Stimulated activated memory B cell treated with anti-CD40 and anti-IgM and Interleukin-4, amounts not matched to agents 10 μg/mL and 1 μg/mL and 100 μg/mL, for 72 hours (primary cell): ENCODE data around the gene GRIP1.

Experiments used
- ATAC-seq: fragments of 150-1000 bp; cut with Tn5 transposase; 2 replicates; pipeline ENCODE4 v1.10.0; 2021
- H3K27ac Mint-ChIP-seq: one replicate; pipeline ENCODE4 v1.8.0; 2022; ENCODE audit warnings: mild to moderate bottlenecking, mixed read lengths
- H3K27me3 Mint-ChIP-seq: one replicate; pipeline ENCODE4 v1.8.0; 2022; ENCODE audit warnings: mixed read lengths
- H3K36me3 Mint-ChIP-seq: one replicate; pipeline ENCODE4 v1.8.0; 2022; ENCODE audit warnings: mixed read lengths
- H3K4me1 Mint-ChIP-seq: one replicate; pipeline ENCODE4 v1.8.0; 2022; ENCODE audit warnings: mixed read lengths
- H3K4me3 Mint-ChIP-seq: one replicate; pipeline ENCODE4 v1.8.0; 2022; ENCODE audit warnings: mild to moderate bottlenecking, moderate library complexity, mixed read lengths
- H3K9me3 Mint-ChIP-seq: one replicate; pipeline ENCODE4 v1.8.0; 2022; ENCODE audit warnings: mixed read lengths

The GRIP1 gene

GRCh38 chr12:66409195-66409871 is 269.5 kb downstream of the GRIP1 start:
- no peaks in the 10 kb centered on the region for H3K36me3 Mint-ChIP-seq
- no peaks in the 10 kb centered on the region for H3K4me1 Mint-ChIP-seq
- H3K27ac Mint-ChIP-seq, result no peak overlapping the region
- H3K4me3 Mint-ChIP-seq, result no peak overlapping the region
- peaks cover 4% of the 10 kb centered on the region for H3K9me3 Mint-ChIP-seq
- ATAC-seq, result no peak
- peaks cover 30% of the 10 kb centered on the region for H3K27me3 Mint-ChIP-seq

GRCh38 chr12:66405395-66405794 is 273.5 kb downstream of the GRIP1 start:
- no peak for ATAC-seq
- H3K27me3 Mint-ChIP-seq, result peaks cover 9% of the 10 kb centered on the region
- H3K9me3 Mint-ChIP-seq, result no peaks in the 10 kb centered on the region
- H3K36me3 Mint-ChIP-seq, result no peaks in the 10 kb centered on the region
- H3K4me1 Mint-ChIP-seq, result no peaks in the 10 kb centered on the region
- H3K27ac Mint-ChIP-seq, result no peak overlapping the region
- no peak overlapping the region for H3K4me3 Mint-ChIP-seq

GRCh38 chr12:66403746-66404145 is 275.1 kb downstream of the GRIP1 start:
- Mint-ChIP-seq H3K27me3 (no peaks in the 10 kb centered on the region), H3K4me3 (no peak overlapping the region), H3K27ac (no peak overlapping the region), H3K9me3 (no peaks in the 10 kb centered on the region), H3K4me1 (no peaks in the 10 kb centered on the region), H3K36me3 (no peaks in the 10 kb centered on the region)
- ATAC-seq, result no peak

GRCh38 chr12:66399911-66400306 is 279.0 kb downstream of the GRIP1 start:
- no peaks in the 10 kb centered on the region for H3K9me3 Mint-ChIP-seq
- ATAC-seq, result no peak
- no peak overlapping the region for H3K4me3 Mint-ChIP-seq
- peaks cover 8% of the 10 kb centered on the region for H3K27me3 Mint-ChIP-seq
- no peak overlapping the region for H3K27ac Mint-ChIP-seq
- no peaks in the 10 kb centered on the region for H3K4me1 Mint-ChIP-seq
- H3K36me3 Mint-ChIP-seq, result no peaks in the 10 kb centered on the region

GRCh38 chr12:66398931-66399910 is 279.7 kb downstream of the GRIP1 start:
- ATAC-seq, result no peak
- Mint-ChIP-seq H3K27me3 (peaks cover 8% of the 10 kb centered on the region), H3K4me3 (no peak overlapping the region), H3K27ac (no peak overlapping the region), H3K36me3 (no peaks in the 10 kb centered on the region), H3K9me3 (no peaks in the 10 kb centered on the region), H3K4me1 (no peaks in the 10 kb centered on the region)

- H3K4me3 Mint-ChIP-seq, result no peak overlapping the region
- no peak for ATAC-seq
- H3K27me3 Mint-ChIP-seq, result peaks cover 8% of the 10 kb centered on the region
- H3K4me1 Mint-ChIP-seq, result no peaks in the 10 kb centered on the region
- H3K9me3 Mint-ChIP-seq, result no peaks in the 10 kb centered on the region
- H3K27ac Mint-ChIP-seq, result no peak overlapping the region
- no peaks in the 10 kb centered on the region for H3K36me3 Mint-ChIP-seq
Observed at GRCh38 chr12:66397574-66398290, 281.1 kb downstream of the GRIP1 start.

- Mint-ChIP-seq H3K27ac (no peak overlapping the region), H3K4me3 (no peak overlapping the region), H3K4me1 (no peaks in the 10 kb centered on the region), H3K9me3 (no peaks in the 10 kb centered on the region), H3K27me3 (peaks cover 8% of the 10 kb centered on the region), H3K36me3 (no peaks in the 10 kb centered on the region)
- ATAC-seq, result no peak
Observed at GRCh38 chr12:66393890-66394289, 285.0 kb downstream of the GRIP1 start.

GRCh38 chr12:66392266-66392915 is 286.5 kb downstream of the GRIP1 start:
- H3K36me3 Mint-ChIP-seq, result no peaks in the 10 kb centered on the region
- ATAC-seq, result no peak
- peaks cover 8% of the 10 kb centered on the region for H3K27me3 Mint-ChIP-seq
- H3K4me1 Mint-ChIP-seq, result no peaks in the 10 kb centered on the region
- no peak overlapping the region for H3K4me3 Mint-ChIP-seq
- H3K27ac Mint-ChIP-seq, result no peak overlapping the region
- H3K9me3 Mint-ChIP-seq, result no peaks in the 10 kb centered on the region

GRCh38 chr12:66388517-66388916 is 290.4 kb downstream of the GRIP1 start:
- Mint-ChIP-seq H3K4me1 (no peaks in the 10 kb centered on the region), H3K9me3 (no peaks in the 10 kb centered on the region), H3K4me3 (no peak overlapping the region), H3K36me3 (no peaks in the 10 kb centered on the region), H3K27ac (no peak overlapping the region), H3K27me3 (no peaks in the 10 kb centered on the region)
- ATAC-seq, result peak; percentile 37

GRCh38 chr12:66387117-66387516 is 291.8 kb downstream of the GRIP1 start:
- Mint-ChIP-seq H3K4me1 (no peaks in the 10 kb centered on the region), H3K27ac (no peak overlapping the region), H3K9me3 (no peaks in the 10 kb centered on the region), H3K36me3 (no peaks in the 10 kb centered on the region), H3K4me3 (no peak overlapping the region), H3K27me3 (no peaks in the 10 kb centered on the region)
- no peak for ATAC-seq

GRCh38 chr12:66380769-66381535 is 297.9 kb downstream of the GRIP1 start:
- no peaks in the 10 kb centered on the region for H3K36me3 Mint-ChIP-seq
- no peak overlapping the region for H3K27ac Mint-ChIP-seq

GRCh38 chr12:66379616-66380015 is 299.3 kb downstream of the GRIP1 start:
- H3K36me3 Mint-ChIP-seq, result no peaks in the 10 kb centered on the region
- ATAC-seq, result no peak
- no peak overlapping the region for H3K27ac Mint-ChIP-seq
- no peak overlapping the region for H3K4me3 Mint-ChIP-seq
- H3K27me3 Mint-ChIP-seq, result no peaks in the 10 kb centered on the region
- no peaks in the 10 kb centered on the region for H3K9me3 Mint-ChIP-seq
- peaks cover 6% of the 10 kb centered on the region for H3K4me1 Mint-ChIP-seq

More at GRCh38 chr12:66380769-66381535, 297.9 kb downstream of the GRIP1 start:
- H3K9me3 Mint-ChIP-seq, result no peaks in the 10 kb centered on the region
- no peaks in the 10 kb centered on the region for H3K27me3 Mint-ChIP-seq
- H3K4me1 Mint-ChIP-seq, result peaks cover 6% of the 10 kb centered on the region
- no peak for ATAC-seq
- H3K4me3 Mint-ChIP-seq, result no peak overlapping the region

- no peaks in the 10 kb centered on the region for H3K27me3 Mint-ChIP-seq
- H3K4me1 Mint-ChIP-seq, result peaks cover 6% of the 10 kb centered on the region
- no peaks in the 10 kb centered on the region for H3K9me3 Mint-ChIP-seq
- H3K36me3 Mint-ChIP-seq, result no peaks in the 10 kb centered on the region
- no peak overlapping the region for H3K4me3 Mint-ChIP-seq
- no peak for ATAC-seq
- H3K27ac Mint-ChIP-seq, result no peak overlapping the region
Observed at GRCh38 chr12:66375560-66375959, 303.3 kb downstream of the GRIP1 start.

- Mint-ChIP-seq H3K36me3 (no peaks in the 10 kb centered on the region), H3K9me3 (no peaks in the 10 kb centered on the region), H3K4me1 (no peaks in the 10 kb centered on the region), H3K27me3 (no peaks in the 10 kb centered on the region), H3K27ac (no peak overlapping the region), H3K4me3 (no peak overlapping the region)
- ATAC-seq, result no peak
Observed at GRCh38 chr12:66371982-66372381, 306.9 kb downstream of the GRIP1 start.
